GM18498 (cell line): Measurements from ENCODE around the gene PCDHGA9.
A peak's percentile ranks its signal among the peaks of the same experiment; 100 is the strongest.
"Not testable (repeated sequence)": the region's sequence is repeated elsewhere in the genome, so short reads cannot be mapped to it uniquely, and the experiment has no call there.

Experiments
- ATAC-seq: cut with Tn5 transposase; IDR thresholded peaks from one replicate; pipeline ENCODE4 v1.9.1; 2021; ENCODE audit warnings: mild to moderate bottlenecking, moderate library complexity; ENCODE audit not compliant: unreplicated experiment

The PCDHGA9 gene

GRCh38 chr5:141402553-141403243, at the start of gene PCDHGA9:
PCDHGA9 (plus strand) TSS chr5:141402778; CDS start chr5:141402953, 175 bp downstream.
- no peak for ATAC-seq

GRCh38 chr5:141354900-141355469, 47.6 kb upstream of the PCDHGA9 start, which contains the start of gene PCDHGA4:
PCDHGA4 (plus strand) TSS chr5:141355021; CDS start chr5:141355108, 87 bp downstream.
- no peak for ATAC-seq

- no peak for ATAC-seq
Observed at GRCh38 chr5:141355641-141356040, 46.9 kb upstream of the PCDHGA9 start.

- no peak for ATAC-seq
Observed at GRCh38 chr5:141356133-141356532, 46.4 kb upstream of the PCDHGA9 start.

- ATAC-seq: no peak
Observed at GRCh38 chr5:141356950-141357349, 45.6 kb upstream of the PCDHGA9 start.

GRCh38 chr5:141359790-141360426, 42.7 kb upstream of the PCDHGA9 start, which contains the start of gene PCDHGB2:
PCDHGB2 (plus strand) TSS chr5:141359994; CDS start chr5:141360136, 142 bp downstream.
- ATAC-seq: peak; percentile 66

- ATAC-seq: no peak
Observed at GRCh38 chr5:141360685-141361084, 41.9 kb upstream of the PCDHGA9 start.

- no peak for ATAC-seq
Observed at GRCh38 chr5:141362719-141363118, 39.9 kb upstream of the PCDHGA9 start.

- ATAC-seq: no peak
Observed at GRCh38 chr5:141363952-141364660, 38.5 kb upstream of the PCDHGA9 start, which contains the start of gene PCDHGA5. PCDHGA5 (plus strand) TSS chr5:141364162; CDS start chr5:141364331, 169 bp downstream.

- ATAC-seq: no peak
Observed at GRCh38 chr5:141366016-141366896, 36.3 kb upstream of the PCDHGA9 start.

GRCh38 chr5:141369994-141370848, 32.4 kb upstream of the PCDHGA9 start, which contains the start of gene PCDHGB3:
PCDHGB3 (plus strand) TSS chr5:141370242; CDS start chr5:141370395, 153 bp downstream.
- peak; percentile 88 for ATAC-seq

GRCh38 chr5:141371572-141372475, 30.8 kb upstream of the PCDHGA9 start:
- ATAC-seq: no peak

GRCh38 chr5:141373673-141374317, 28.8 kb upstream of the PCDHGA9 start, which contains the start of gene PCDHGA6:
PCDHGA6 (plus strand) TSS chr5:141373891; CDS start chr5:141374084, 193 bp downstream.
- no peak for ATAC-seq

- no peak for ATAC-seq
Observed at GRCh38 chr5:141374627-141375026, 28.0 kb upstream of the PCDHGA9 start.

- ATAC-seq: not testable (repeated sequence)
Observed at GRCh38 chr5:141375444-141376155, 27.0 kb upstream of the PCDHGA9 start.

- no peak for ATAC-seq
Observed at GRCh38 chr5:141382469-141383294, 19.9 kb upstream of the PCDHGA9 start, which contains the start of gene PCDHGA7. PCDHGA7 (plus strand) TSS chr5:141382742; CDS start chr5:141382900, 158 bp downstream.
